HG03175 (cell line): ENCODE measurements around the gene GDPD4.

Experiments
- ATAC-seq: cut with Tn5 transposase; IDR thresholded peaks from one replicate; pipeline ENCODE4 v1.9.1; 2021; ENCODE audit warnings: mild to moderate bottlenecking, moderate library complexity; ENCODE audit not compliant: unreplicated experiment

The GDPD4 gene

GRCh38 chr11:77299528-77299993 is 1.9 kb downstream of the GDPD4 start:
- ATAC-seq: no peak

GRCh38 chr11:77294040-77294439 is 7.4 kb downstream of the GDPD4 start:
- no peak for ATAC-seq

- no peak for ATAC-seq
Measured at GRCh38 chr11:77289737-77290136, 11.7 kb downstream of the GDPD4 start.

GRCh38 chr11:77287615-77288273 is 13.7 kb downstream of the GDPD4 start:
- no peak for ATAC-seq

- no peak for ATAC-seq
Measured at GRCh38 chr11:77287136-77287535, 14.3 kb downstream of the GDPD4 start.

- ATAC-seq: no peak
Measured at GRCh38 chr11:77284476-77285468, 16.7 kb downstream of the GDPD4 start.

GRCh38 chr11:77283101-77283500 is 18.4 kb downstream of the GDPD4 start:
- ATAC-seq: no peak

GRCh38 chr11:77278595-77279506 is 22.6 kb downstream of the GDPD4 start:
- ATAC-seq: no peak

GRCh38 chr11:77276271-77276670 is 25.2 kb downstream of the GDPD4 start:
- no peak for ATAC-seq

GRCh38 chr11:77270921-77271320 is 30.6 kb downstream of the GDPD4 start:
- no peak for ATAC-seq

- ATAC-seq: no peak
Measured at GRCh38 chr11:77269484-77270123, 31.9 kb downstream of the GDPD4 start.

GRCh38 chr11:77267962-77268361 is 33.5 kb downstream of the GDPD4 start:
- no peak for ATAC-seq

GRCh38 chr11:77266766-77267165 is 34.7 kb downstream of the GDPD4 start:
- ATAC-seq: no peak

- ATAC-seq: no peak
Measured at GRCh38 chr11:77262803-77263202, 38.7 kb downstream of the GDPD4 start.

- no peak for ATAC-seq
Measured at GRCh38 chr11:77259641-77260040, 41.8 kb downstream of the GDPD4 start.

GRCh38 chr11:77253690-77254089 is 47.8 kb downstream of the GDPD4 start:
- ATAC-seq: no peak

- ATAC-seq: no peak
Measured at GRCh38 chr11:77252555-77253270, 48.8 kb downstream of the GDPD4 start.

- no peak for ATAC-seq
Measured at GRCh38 chr11:77250881-77251640, 50.4 kb downstream of the GDPD4 start.

GRCh38 chr11:77249427-77249826 is 52.1 kb downstream of the GDPD4 start:
- ATAC-seq: no peak
